LNCAP (cell line): ENCODE results near the gene FSTL1.

Source experiments
- CTCF ChIP-seq: fragments of 450-650 bp; IDR thresholded peaks from 2 replicates; pipeline ENCODE4 v1.5.1; 2017; ENCODE audit warnings: mild to moderate bottlenecking

FSTL1 gene

GRCh38 chr3:120462409-120462959 is 11.7 kb upstream of the FSTL1 start:
- TF ChIP-seq CTCF = no peak

- no peak for TF ChIP-seq CTCF
Measured at GRCh38 chr3:120461416-120461815, 10.6 kb upstream of the FSTL1 start.

GRCh38 chr3:120460862-120461261 is 10.1 kb upstream of the FSTL1 start:
- TF ChIP-seq CTCF = no peak

- TF ChIP-seq CTCF = no peak
Measured at GRCh38 chr3:120460181-120460790, 9.5 kb upstream of the FSTL1 start.

GRCh38 chr3:120459196-120459595 is 8.4 kb upstream of the FSTL1 start:
- TF ChIP-seq CTCF = no peak

GRCh38 chr3:120457827-120458226 is 7.0 kb upstream of the FSTL1 start:
- TF ChIP-seq CTCF = no peak

GRCh38 chr3:120454076-120454689 is 3.4 kb upstream of the FSTL1 start:
- no peak for TF ChIP-seq CTCF
